ENCODE measurements around the gene CPLX3.

The CPLX3 gene

GRCh38 chr15:74801311-74801997 lies 25.0 kb upstream of the CPLX3 start:
- TF ChIP-seq, protein P1, sequence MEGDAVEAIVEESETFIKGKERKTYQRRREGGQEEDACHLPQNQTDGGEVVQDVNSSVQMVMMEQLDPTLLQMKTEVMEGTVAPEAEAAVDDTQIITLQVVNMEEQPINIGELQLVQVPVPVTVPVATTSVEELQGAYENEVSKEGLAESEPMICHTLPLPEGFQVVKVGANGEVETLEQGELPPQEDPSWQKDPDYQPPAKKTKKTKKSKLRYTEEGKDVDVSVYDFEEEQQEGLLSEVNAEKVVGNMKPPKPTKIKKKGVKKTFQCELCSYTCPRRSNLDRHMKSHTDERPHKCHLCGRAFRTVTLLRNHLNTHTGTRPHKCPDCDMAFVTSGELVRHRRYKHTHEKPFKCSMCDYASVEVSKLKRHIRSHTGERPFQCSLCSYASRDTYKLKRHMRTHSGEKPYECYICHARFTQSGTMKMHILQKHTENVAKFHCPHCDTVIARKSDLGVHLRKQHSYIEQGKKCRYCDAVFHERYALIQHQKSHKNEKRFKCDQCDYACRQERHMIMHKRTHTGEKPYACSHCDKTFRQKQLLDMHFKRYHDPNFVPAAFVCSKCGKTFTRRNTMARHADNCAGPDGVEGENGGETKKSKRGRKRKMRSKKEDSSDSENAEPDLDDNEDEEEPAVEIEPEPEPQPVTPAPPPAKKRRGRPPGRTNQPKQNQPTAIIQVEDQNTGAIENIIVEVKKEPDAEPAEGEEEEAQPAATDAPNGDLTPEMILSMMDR (IDR thresholded peaks at IDR 0.05; ENCODE audit: low read depth, low read length), result no peak
- DNase-seq (ENCODE audit: extremely low read depth, low read depth), result no peak

DNA sequence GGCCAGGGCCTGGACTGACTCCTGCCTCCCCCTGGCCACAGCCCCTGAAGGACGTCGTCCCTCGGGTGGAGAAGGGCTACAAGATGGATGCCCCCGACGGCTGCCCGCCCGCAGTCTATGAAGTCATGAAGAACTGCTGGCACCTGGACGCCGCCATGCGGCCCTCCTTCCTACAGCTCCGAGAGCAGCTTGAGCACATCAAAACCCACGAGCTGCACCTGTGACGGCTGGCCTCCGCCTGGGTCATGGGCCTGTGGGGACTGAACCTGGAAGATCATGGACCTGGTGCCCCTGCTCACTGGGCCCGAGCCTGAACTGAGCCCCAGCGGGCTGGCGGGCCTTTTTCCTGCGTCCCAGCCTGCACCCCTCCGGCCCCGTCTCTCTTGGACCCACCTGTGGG lies 24.1 kb upstream of the CPLX3 start:
- DNase-seq (ENCODE audit: extremely low read depth, low read depth), result no peak
- TF ChIP-seq, protein P1 (IDR thresholded peaks at IDR 0.05; ENCODE audit: low read depth, low read length), result no peak

DNA sequence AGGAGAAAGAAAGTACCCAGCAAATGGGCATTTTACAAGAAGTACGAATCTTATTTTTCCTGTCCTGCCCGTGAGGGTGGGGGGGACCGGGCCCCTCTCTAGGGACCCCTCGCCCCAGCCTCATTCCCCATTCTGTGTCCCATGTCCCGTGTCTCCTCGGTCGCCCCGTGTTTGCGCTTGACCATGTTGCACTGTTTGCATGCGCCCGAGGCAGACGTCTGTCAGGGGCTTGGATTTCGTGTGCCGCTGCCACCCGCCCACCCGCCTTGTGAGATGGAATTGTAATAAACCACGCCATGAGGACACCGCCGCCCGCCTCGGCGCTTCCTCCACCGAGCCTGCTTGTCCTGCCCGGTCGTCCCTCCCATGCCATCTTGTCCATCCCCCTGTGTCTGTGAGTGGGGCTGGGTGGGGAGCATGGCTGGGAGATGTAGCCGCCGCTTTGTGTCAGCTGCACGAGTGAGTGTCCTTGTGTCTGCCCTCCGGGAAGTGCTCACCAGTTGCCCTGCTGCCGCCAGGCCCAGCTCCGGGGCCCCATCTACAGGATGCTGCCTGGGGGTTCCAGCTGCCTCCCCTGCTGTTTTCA lies 23.5 kb upstream of the CPLX3 start:
- DNase-seq (ENCODE audit: extremely low read depth, low read depth), result no peak
- TF ChIP-seq, protein P1 (IDR thresholded peaks at IDR 0.05; ENCODE audit: low read depth, low read length), result no peak

DNA sequence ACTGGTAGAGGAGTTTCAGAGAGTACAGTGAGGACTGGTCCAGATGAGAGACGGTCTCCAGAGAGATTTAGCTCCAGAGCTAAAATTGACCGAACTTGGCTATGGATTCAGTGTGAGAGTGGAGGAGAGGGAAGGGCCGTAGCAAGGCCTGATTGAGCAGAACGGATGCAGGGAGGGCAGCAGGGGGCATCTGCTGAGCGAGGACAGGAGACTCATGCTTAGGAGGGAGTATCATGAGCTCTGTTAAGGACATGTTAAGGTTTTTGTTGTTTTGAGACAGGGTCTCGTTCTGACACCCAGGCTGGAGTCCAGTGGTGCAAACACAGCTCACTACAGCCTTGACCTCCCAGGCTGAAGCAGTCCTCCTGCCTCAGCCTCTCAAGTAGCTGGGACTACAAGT lies 21.5 kb upstream of the CPLX3 start:
- TF ChIP-seq, protein P1 (IDR thresholded peaks at IDR 0.05; ENCODE audit: low read depth, low read length), result no peak
- DNase-seq (ENCODE audit: extremely low read depth, low read depth), result no peak

DNA sequence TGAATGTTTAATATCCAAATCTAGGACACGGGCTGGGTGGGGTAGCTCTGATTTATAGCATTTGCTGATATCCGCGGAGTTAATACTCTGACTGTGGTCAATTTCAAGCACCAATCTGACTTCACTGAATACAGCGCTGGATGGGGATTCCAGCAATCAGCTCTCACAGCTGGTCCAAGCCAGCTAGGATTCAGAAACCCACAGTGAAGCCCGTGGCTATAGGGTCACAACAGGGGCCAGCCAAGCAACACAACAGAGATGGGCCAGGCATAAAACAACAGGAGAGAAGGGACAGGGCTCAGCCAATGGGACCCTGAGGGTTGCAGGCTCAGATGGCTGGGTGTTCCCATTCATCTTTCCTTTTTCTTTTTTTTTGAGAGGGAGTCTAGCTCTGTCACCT lies 19.1 kb upstream of the CPLX3 start:
- TF ChIP-seq, protein P1 (IDR thresholded peaks at IDR 0.05; ENCODE audit: low read depth, low read length), result no peak
- no peak for DNase-seq (ENCODE audit: extremely low read depth, low read depth)

DNA sequence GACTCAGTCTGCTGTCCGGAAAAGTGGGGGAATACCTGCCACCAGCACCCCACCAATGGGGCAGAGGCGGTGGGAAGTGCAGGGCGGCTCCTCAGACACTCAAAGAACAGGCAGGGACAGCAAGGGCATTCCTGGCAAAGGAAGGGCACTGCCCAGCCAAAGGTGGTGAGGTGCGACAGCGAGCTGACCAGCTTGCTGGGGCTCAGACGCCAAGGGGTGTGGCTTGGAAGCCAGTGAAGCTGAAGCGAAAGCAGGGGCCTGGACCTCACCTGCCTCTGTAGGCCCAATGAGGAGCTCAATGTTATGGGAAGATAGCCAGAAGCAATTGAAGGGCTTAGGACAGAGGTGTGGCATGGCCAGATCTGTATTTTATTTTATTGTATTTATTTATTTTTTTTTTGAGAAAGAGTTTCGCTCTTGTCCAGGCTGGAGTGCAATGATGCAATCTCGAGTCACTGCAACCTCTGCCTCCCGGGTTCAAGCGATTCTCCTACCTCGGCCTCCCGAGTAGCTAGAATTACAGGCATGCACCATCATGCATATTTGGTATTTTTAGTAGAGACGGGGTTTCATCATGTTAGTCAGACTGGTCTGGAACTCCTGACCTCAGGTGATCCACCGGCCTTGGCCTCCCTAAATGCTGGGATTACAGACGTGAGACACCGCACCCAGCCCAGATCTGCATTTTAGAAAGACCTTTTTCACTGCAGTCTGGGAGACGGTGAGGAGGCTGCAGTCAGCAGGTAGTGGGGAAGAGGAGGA lies 18.2 kb upstream of the CPLX3 start:
- no peak for DNase-seq (ENCODE audit: extremely low read depth, low read depth)
- TF ChIP-seq, protein P1 (IDR thresholded peaks at IDR 0.05; ENCODE audit: low read depth, low read length), result no peak

GRCh38 chr15:74808840-74809229 lies 17.6 kb upstream of the CPLX3 start:
- TF ChIP-seq, protein P1 (IDR thresholded peaks at IDR 0.05; ENCODE audit: low read depth, low read length), result no peak
- DNase-seq (ENCODE audit: extremely low read depth, low read depth), result no peak
